Measurements from ENCODE around the gene ME2.

The ME2 gene

DNA sequence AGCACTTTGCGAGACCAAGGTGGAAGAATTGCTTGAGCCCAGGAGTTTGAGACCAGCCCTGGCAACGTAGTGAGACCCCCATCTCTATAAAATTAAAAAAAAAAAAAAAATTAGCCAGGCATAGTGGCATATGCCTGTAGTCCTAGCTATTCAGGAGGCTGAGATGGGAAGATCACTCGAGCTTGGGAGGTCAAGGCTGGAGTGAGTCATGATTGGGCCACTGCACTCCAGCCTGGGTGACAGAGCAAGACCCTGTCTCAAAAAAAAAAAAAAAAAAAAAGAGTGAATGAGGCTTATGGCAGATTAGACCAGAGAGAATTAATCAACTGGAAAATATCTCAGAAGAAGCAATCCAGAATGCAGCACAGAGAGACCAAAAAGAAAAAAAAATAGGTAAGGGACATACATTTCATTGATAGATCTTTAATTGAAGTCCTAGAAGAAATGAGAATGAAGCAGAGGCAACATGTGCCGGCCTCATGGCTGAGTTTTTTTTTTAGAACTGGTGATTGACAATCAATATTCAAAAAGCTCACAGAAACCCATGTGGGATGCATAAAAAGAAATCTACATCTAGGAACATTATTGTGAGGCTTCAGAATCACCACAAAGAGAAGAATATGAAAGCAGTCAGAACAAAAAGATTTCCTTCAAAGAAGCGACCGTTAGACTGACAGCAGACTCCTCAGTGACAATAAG is 56.7 kb downstream of the ME2 start:
- Histone ChIP-seq H3K9me2 (replicated peaks; ENCODE audit: control insufficient read depth, low read length) (no peaks in the 10 kb centered on the region), H3K4me2 (ENCODE audit: low read length) (no peak overlapping the region), H3K36me3 (ENCODE audit: control insufficient read depth, low read length) (peaks cover 50% of the 10 kb centered on the region), H3K27me3 (ENCODE audit: control insufficient read depth, low read length) (no peaks in the 10 kb centered on the region), H3K4me3 (ENCODE audit: low read length) (no peak overlapping the region), H3F3A (ENCODE audit: control insufficient read depth, insufficient read depth) (peaks cover 10% of the 10 kb centered on the region), H3K4me1 (ENCODE audit: control insufficient read depth, low read length) (no peaks in the 10 kb centered on the region), H3K9me3 (ENCODE audit: control insufficient read depth, insufficient read depth, low read length) (no peaks in the 10 kb centered on the region), H4K20me1 (ENCODE audit: control insufficient read depth, insufficient read depth, low read depth, low read length) (no peaks in the 10 kb centered on the region), H3K79me2 (ENCODE audit: control insufficient read depth, low read length) (no peaks in the 10 kb centered on the region), H3K27ac (ENCODE audit: low read depth, low read length) (no peak overlapping the region)
- TF ChIP-seq, protein P1, sequence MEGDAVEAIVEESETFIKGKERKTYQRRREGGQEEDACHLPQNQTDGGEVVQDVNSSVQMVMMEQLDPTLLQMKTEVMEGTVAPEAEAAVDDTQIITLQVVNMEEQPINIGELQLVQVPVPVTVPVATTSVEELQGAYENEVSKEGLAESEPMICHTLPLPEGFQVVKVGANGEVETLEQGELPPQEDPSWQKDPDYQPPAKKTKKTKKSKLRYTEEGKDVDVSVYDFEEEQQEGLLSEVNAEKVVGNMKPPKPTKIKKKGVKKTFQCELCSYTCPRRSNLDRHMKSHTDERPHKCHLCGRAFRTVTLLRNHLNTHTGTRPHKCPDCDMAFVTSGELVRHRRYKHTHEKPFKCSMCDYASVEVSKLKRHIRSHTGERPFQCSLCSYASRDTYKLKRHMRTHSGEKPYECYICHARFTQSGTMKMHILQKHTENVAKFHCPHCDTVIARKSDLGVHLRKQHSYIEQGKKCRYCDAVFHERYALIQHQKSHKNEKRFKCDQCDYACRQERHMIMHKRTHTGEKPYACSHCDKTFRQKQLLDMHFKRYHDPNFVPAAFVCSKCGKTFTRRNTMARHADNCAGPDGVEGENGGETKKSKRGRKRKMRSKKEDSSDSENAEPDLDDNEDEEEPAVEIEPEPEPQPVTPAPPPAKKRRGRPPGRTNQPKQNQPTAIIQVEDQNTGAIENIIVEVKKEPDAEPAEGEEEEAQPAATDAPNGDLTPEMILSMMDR (IDR thresholded peaks at IDR 0.05; ENCODE audit: low read depth, low read length, poor library complexity, severe bottlenecking): no peak
- no peak for TF ChIP-seq EZH2phosphoT487 (IDR thresholded peaks at IDR 0.05; ENCODE audit: borderline replicate concordance, low read length)

DNA sequence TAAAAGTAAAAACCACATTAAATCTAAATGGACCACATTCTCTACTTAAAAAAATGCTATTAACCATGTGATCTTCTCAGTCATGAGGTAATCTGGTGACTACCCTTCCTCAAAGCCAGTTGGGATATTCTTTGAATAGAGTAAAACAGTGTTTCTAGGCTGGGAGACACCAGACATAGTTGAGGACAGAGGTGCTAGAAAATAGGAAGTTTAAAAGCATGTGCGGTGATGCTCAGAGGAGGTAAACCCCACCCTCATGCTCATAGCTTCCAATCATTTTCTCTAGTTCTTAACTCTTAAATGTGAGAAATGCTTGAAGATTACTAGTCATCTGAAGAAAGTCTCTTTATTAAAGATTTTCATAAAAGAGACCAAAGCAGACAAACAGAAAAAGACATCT is 58.3 kb downstream of the ME2 start:
- TF ChIP-seq, protein P1 (IDR thresholded peaks at IDR 0.05; ENCODE audit: low read depth, low read length, poor library complexity, severe bottlenecking): no peak
- TF ChIP-seq EZH2phosphoT487 (IDR thresholded peaks at IDR 0.05; ENCODE audit: borderline replicate concordance, low read length): no peak
- H3K27me3 ChIP-seq (ENCODE audit: control insufficient read depth, low read length): no peaks in the 10 kb centered on the region
- H3F3A ChIP-seq (ENCODE audit: control insufficient read depth, insufficient read depth): peaks cover 10% of the 10 kb centered on the region
- H3K4me1 ChIP-seq (ENCODE audit: control insufficient read depth, low read length): no peaks in the 10 kb centered on the region
- H3K27ac ChIP-seq (ENCODE audit: low read depth, low read length): no peak overlapping the region
- H3K4me3 ChIP-seq (ENCODE audit: low read length): no peak overlapping the region
- no peaks in the 10 kb centered on the region for H4K20me1 ChIP-seq (ENCODE audit: control insufficient read depth, insufficient read depth, low read depth, low read length)
- no peaks in the 10 kb centered on the region for H3K9me2 ChIP-seq (replicated peaks; ENCODE audit: control insufficient read depth, low read length)
- H3K79me2 ChIP-seq (ENCODE audit: control insufficient read depth, low read length): no peaks in the 10 kb centered on the region
- H3K4me2 ChIP-seq (ENCODE audit: low read length): no peak overlapping the region
- H3K9me3 ChIP-seq (ENCODE audit: control insufficient read depth, insufficient read depth, low read length): no peaks in the 10 kb centered on the region
- peaks cover 47% of the 10 kb centered on the region for H3K36me3 ChIP-seq (ENCODE audit: control insufficient read depth, low read length)

DNA sequence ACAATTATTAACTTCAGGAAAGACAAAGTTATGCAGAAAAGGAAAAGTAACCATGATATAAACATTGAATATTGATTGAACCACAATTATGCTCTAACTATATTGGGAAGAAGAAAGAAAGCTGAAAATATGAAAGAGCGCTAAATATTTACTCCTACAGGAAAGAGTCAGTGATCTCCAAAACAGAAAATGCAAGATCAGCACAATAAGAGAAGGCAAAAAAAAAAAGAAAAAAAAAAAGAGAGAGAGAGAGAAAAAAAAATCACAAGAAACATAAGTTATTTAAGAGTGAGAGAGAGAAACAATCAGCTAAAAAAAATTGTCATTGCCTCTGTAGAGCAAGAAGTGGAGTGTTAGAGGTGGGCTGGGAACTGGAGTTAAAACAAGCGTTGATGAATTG is 60.0 kb downstream of the ME2 start:
- H3K4me3 ChIP-seq (ENCODE audit: low read length): no peak overlapping the region
- H3K9me2 ChIP-seq (replicated peaks; ENCODE audit: control insufficient read depth, low read length): no peaks in the 10 kb centered on the region
- H3K9me3 ChIP-seq (ENCODE audit: control insufficient read depth, insufficient read depth, low read length): no peaks in the 10 kb centered on the region
- H3K36me3 ChIP-seq (ENCODE audit: control insufficient read depth, low read length): peaks cover 42% of the 10 kb centered on the region
- no peaks in the 10 kb centered on the region for H3K79me2 ChIP-seq (ENCODE audit: control insufficient read depth, low read length)
- no peak overlapping the region for H3K4me2 ChIP-seq (ENCODE audit: low read length)
- H3F3A ChIP-seq (ENCODE audit: control insufficient read depth, insufficient read depth): peaks cover 10% of the 10 kb centered on the region
- TF ChIP-seq, protein P1 (IDR thresholded peaks at IDR 0.05; ENCODE audit: low read depth, low read length, poor library complexity, severe bottlenecking): no peak
- no peak for TF ChIP-seq EZH2phosphoT487 (IDR thresholded peaks at IDR 0.05; ENCODE audit: borderline replicate concordance, low read length)
- no peaks in the 10 kb centered on the region for H3K4me1 ChIP-seq (ENCODE audit: control insufficient read depth, low read length)
- H3K27ac ChIP-seq (ENCODE audit: low read depth, low read length): no peak overlapping the region
- H4K20me1 ChIP-seq (ENCODE audit: control insufficient read depth, insufficient read depth, low read depth, low read length): no peaks in the 10 kb centered on the region
- H3K27me3 ChIP-seq (ENCODE audit: control insufficient read depth, low read length): no peaks in the 10 kb centered on the region
